PC-3 (cell line): ENCODE data around the gene GULP1.

ENCODE experiments used
- EZH2 ChIP-seq: fragments of 300-600 bp; sonication (generic); IDR thresholded peaks from one replicate; pipeline ENCODE4 v1.6.1; 2017; ENCODE audit warnings: antibody characterized with exemption, mild to moderate bottlenecking, low read length; ENCODE audit not compliant: unreplicated experiment
- EZH2phosphoT487 ChIP-seq: fragments of 300-600 bp; sonication (generic); IDR thresholded peaks from 2 replicates; pipeline ENCODE4 v1.6.1; 2018; ENCODE audit warnings: mild to moderate bottlenecking, antibody characterized with exemption, low read length, borderline replicate concordance
- TF ChIP-seq, protein P1 (sequence below): fragments of 300-600 bp; sonication (generic); conservative IDR thresholded peaks from 2 replicates; pipeline ENCODE4 v1.5.1; 2017; ENCODE audit warnings: antibody characterized with exemption, low read depth, mild to moderate bottlenecking, low read length

DNA sequence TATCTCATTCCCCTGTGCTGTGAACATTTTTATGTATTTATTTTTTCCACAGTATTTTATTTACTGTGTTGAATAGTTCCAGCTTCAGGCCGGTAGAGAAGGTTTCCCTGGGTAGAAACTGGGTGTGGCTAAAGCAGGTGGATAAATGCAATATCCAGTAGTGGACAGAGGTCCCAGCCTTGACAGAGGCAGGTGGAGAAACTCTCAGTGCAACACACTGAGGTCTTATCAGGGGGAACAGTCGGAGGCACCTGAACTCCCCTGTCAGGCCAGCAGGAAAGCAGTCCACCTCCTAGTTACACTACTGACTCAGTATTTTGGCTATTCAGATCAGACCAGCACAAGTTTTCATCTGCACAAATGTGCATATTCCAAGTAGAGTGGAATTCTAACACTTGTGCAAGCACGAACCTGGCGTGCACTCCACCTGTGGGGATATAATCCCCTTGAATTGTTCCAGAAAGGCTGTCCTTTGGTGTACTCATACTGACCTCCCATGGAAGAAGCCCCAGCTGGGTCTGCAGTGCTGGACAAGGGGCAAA, 103.3 kb downstream of the GULP1 start:
- TF ChIP-seq, protein P1, sequence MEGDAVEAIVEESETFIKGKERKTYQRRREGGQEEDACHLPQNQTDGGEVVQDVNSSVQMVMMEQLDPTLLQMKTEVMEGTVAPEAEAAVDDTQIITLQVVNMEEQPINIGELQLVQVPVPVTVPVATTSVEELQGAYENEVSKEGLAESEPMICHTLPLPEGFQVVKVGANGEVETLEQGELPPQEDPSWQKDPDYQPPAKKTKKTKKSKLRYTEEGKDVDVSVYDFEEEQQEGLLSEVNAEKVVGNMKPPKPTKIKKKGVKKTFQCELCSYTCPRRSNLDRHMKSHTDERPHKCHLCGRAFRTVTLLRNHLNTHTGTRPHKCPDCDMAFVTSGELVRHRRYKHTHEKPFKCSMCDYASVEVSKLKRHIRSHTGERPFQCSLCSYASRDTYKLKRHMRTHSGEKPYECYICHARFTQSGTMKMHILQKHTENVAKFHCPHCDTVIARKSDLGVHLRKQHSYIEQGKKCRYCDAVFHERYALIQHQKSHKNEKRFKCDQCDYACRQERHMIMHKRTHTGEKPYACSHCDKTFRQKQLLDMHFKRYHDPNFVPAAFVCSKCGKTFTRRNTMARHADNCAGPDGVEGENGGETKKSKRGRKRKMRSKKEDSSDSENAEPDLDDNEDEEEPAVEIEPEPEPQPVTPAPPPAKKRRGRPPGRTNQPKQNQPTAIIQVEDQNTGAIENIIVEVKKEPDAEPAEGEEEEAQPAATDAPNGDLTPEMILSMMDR: no peak
- TF ChIP-seq EZH2phosphoT487: no peak
- TF ChIP-seq EZH2: no peak
